HG03060 (cell line): ENCODE results near the gene ZFYVE28.
"Not testable (repeated sequence)": the region's sequence is repeated elsewhere in the genome, so short reads cannot be mapped to it uniquely, and the experiment has no call there.

Source experiments
- ATAC-seq: cut with Tn5 transposase; IDR thresholded peaks from one replicate; pipeline ENCODE4 v1.9.1; 2021; ENCODE audit warnings: low read depth, moderate number of reproducible peaks; ENCODE audit not compliant: unreplicated experiment

ZFYVE28 gene

DNA sequence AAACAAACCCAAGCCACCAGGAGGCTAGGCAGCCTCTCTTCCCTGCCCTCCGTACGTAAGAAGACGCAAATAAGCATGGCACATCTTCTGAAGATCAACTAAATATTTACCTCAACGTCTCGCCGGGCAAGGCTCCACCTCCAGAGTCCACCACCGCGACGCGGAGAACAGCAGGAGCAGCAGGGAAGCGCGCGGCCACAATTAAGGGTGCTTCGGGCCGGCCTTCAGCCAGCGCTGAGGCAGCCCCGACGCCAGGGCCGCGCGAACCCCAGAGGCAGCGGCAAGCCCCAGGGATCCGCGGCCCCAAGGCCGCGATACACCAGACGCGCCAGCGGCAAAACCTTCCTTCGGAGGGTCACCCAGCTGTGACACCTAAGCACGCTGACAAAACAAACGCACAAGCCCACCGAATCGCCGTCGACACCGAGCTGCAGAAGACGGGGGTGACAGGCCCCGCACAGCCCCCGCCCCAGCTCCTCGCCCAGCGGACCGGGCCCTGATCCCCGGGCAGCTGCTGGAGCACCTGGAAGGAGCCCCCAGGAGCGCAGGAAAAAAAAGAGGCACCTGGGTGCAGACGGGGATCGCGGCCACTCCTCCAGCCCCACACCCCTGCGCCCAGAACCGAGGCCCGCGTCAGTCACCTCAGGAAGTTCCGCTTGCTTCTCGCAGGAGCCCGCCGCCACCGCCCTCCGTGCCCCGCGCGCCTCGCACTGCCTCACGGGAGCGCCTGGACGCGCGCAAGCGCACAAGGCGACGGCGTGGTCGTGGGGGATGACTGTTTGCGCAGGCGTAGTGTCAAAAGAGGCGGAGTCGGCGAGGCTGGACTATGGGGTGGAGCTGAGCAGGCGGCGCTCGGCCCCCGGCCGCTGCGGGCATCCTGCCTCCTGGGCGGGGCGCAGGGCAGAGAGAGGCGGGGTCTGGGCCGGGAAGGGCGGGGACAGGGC is 176.8 kb downstream of the ZFYVE28 start, which contains the start of the genes HAUS3 and POLN:
TSS of gene HAUS3 (minus strand) at position 712 of the 944 bp plus-strand sequence. CDS start 1,175 bp downstream, outside the sequence.
TSS of gene POLN (minus strand) at position 712 of the 944 bp plus-strand sequence. CDS start 12,890 bp downstream, outside the sequence.
- ATAC-seq, result peak; percentile 93

GRCh38 chr4:2241003-2241402 is 177.4 kb downstream of the ZFYVE28 start:
- no peak for ATAC-seq

GRCh38 chr4:2236944-2237666 is 181.3 kb downstream of the ZFYVE28 start:
- no peak for ATAC-seq

- no peak for ATAC-seq
Observed at GRCh38 chr4:2231082-2231481, 187.4 kb downstream of the ZFYVE28 start.

DNA sequence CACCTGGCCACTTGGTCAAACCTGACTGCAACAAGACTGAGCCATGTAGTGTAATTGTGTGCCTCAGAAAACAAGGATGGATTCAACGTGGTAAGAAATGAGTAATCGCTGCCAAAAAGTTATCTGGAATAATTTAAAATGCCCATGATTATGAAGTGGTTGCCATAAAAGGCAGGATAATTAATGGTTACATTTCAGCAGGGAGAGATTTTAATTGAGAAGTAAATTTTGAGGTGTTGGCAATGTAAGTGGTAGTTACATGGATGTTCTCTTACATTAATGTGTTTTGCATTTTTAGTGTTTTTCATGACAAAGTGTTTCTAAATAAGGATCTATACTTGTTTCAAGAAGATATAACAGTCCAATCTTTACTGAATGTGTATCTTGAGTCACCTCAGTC is 192.2 kb downstream of the ZFYVE28 start:
- ATAC-seq, result no peak

DNA sequence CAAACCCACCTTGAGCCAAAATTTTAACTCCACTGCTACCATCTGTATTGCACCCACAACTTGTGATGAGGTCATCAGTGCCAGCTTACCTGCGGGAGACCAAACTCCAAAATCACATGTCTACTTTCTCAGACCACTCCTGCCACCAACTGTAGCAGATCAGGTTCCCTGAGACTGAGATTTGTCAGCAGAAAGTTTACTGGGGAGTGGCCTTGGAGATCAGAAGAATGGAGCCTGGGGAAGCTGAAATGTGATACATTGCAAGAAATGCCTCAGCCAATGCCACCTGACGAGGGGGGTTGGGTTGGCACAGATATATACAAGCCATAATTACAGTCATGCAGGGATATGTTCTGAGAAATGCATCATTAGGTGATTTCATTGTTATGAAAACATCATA is 195.6 kb downstream of the ZFYVE28 start:
- ATAC-seq, result no peak

- not testable (repeated sequence) for ATAC-seq
Observed at GRCh38 chr4:2221378-2221777, 197.1 kb downstream of the ZFYVE28 start.

DNA sequence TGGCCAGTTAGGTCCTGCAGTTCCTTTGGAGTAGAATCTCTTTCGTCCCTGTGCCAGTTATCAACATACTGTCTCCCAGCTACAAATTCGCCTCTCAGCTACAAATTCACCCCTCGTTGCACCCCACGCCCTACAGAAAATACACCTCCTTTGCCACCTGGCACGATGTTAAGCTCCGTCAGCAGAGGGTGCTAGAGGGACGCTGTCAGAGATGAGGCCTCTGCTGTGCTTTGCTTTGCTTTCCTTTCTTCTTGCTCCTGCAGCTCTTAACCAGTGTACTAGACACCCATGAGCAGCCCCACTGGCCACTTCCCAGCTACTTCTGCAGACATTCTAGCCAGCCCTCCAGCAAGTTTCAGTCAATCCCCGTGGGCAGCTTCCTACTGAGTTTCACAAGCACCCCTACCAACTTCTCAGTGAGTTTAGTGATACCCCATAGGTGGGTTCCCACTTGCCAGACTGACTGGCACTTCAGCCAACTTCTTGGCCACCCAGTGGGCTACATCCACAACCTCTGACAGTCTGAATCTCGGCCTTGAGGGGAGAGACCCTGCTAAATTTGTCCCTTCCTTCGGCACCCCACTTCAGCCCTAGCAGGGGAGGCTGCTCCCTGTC is 198.3 kb downstream of the ZFYVE28 start:
- no peak for ATAC-seq
